A549 (cell line): ENCODE results near the gene CNOT3. TPM values are rescaled to one million over a fixed set of nuclear protein-coding genes. Genes with fewer than 3 reads are reported as not detected.

Experiments
- ATAC-seq, 2 experiments: fragments of 200-7000 bp in 1 of 2; fragments of >200 bp in 1 of 2; cut with Nextera tagmentation in 1 of 2; cut with Tn5 transposase in 1 of 2; 3 replicates each; pipeline versions ENCODE4 v1.8.0 to v1.9.1; 2018 to 2020; ENCODE audit warnings: mild to moderate bottlenecking in 1 of 2, moderate library complexity in 1 of 2
- CTCF ChIA-PET: fragments of 300-600 bp; sonication (Branson Sonifier 250); formaldehyde crosslinking; extraction: SDS; loops from one replicate; lab custom pipeline; 2021; ENCODE audit warnings: antibody characterized with exemption, inconsistent platforms; lab: Yijun Ruan, JAX
- POLR2A ChIA-PET: fragments of 350-600 bp; formaldehyde crosslinking; extraction: SDS; loops from one replicate; lab custom pipeline; 2021; ENCODE audit warnings: antibody characterized with exemption, inconsistent platforms; lab: Yijun Ruan, JAX
- DNase-seq, 2 experiments: peaks; one replicate each; pipeline versions ENCODE4 v3.0.0 to v3.0.0-alpha.2; 2011 to 2016; ENCODE audit warnings: low read depth in 1 of 2, low spot score in 1 of 2
- FAIRE-seq: peaks from 2 replicates; lab custom pipeline; 2011; peaks lifted over from hg19 to GRCh38; lab: Jason Lieb, UNC
- H3K27ac ChIP-seq, 2 experiments: fragments of >200 bp; sonication (Bioruptor Twin); formaldehyde crosslinking; 3 replicates each; pipeline ENCODE4 v1.5.1; 2016 to 2017
- H3K4me1 ChIP-seq: fragments of >200 bp; sonication (Bioruptor Twin); formaldehyde crosslinking; 3 replicates; pipeline ENCODE4 v1.6.1; 2016
- H3K4me2 ChIP-seq: fragments of >200 bp; sonication (Bioruptor Twin); formaldehyde crosslinking; 3 replicates; pipeline ENCODE4 v1.6.1; 2016
- H3K4me3 ChIP-seq: fragments of >200 bp; sonication (Bioruptor Twin); formaldehyde crosslinking; 3 replicates; pipeline ENCODE4 v1.5.1; 2016
- H3K9me3 ChIP-seq: fragments of >200 bp; sonication (Bioruptor Twin); formaldehyde crosslinking; 3 replicates; pipeline ENCODE4 v1.6.1; 2016
- BHLHE40 ChIP-seq: IDR thresholded peaks from 2 replicates; pipeline ENCODE4 v1.6.1; 2012; ENCODE audit warnings: low read depth, low read length, inconsistent platforms
- CBX8 ChIP-seq: fragments of 200-600 bp; sonication (generic); IDR thresholded peaks from 2 replicates; pipeline ENCODE4 v1.6.1; 2016
- CHD4 ChIP-seq: fragments of 200-600 bp; sonication (generic); IDR thresholded peaks from 2 replicates; pipeline ENCODE4 v1.6.1; 2016; ENCODE audit warnings: antibody characterized with exemption, mild to moderate bottlenecking, borderline replicate concordance
- EHF ChIP-seq: fragments of 250-450 bp; sonication (Bioruptor Pico); IDR thresholded peaks from 2 replicates; pipeline ENCODE4 v1.5.0; 2020; ENCODE audit warnings: mild to moderate bottlenecking
- EHMT2 ChIP-seq: fragments of 200-600 bp; sonication (generic); IDR thresholded peaks from 2 replicates; pipeline ENCODE4 v1.6.1; 2016; ENCODE audit warnings: antibody characterized with exemption, low read depth, mild to moderate bottlenecking, moderate library complexity
- EP300 ChIP-seq, 2 experiments: fragments of >200 bp; sonication (Bioruptor Twin); formaldehyde crosslinking; IDR thresholded peaks; 2 replicates in 1 of 2; 3 replicates in 1 of 2; pipeline ENCODE4 v1.6.1; 2016 to 2017
- FOSB ChIP-seq: fragments of 250-450 bp; sonication (Bioruptor Pico); IDR thresholded peaks from 2 replicates; pipeline ENCODE4 v1.5.0; 2020; ENCODE audit warnings: mild to moderate bottlenecking, moderate library complexity
- FOSL2 ChIP-seq, 2 experiments: fragments of 450-650 bp in 1 of 2; fragments of >200 bp in 1 of 2; sonication (Bioruptor Twin) in 1 of 2; formaldehyde crosslinking; IDR thresholded peaks; 2 replicates each; pipeline versions ENCODE4 v1.5.0 to v1.6.1; 2016 to 2020; ENCODE audit warnings: mild to moderate bottlenecking in 1 of 2, moderate library complexity in 1 of 2
- FOXS1 ChIP-seq: fragments of 250-450 bp; sonication (Bioruptor Pico); IDR thresholded peaks from 2 replicates; pipeline ENCODE4 v1.5.0; 2020; ENCODE audit warnings: mild to moderate bottlenecking, moderate library complexity
- HDAC2 ChIP-seq: fragments of 200-600 bp; sonication (generic); IDR thresholded peaks from 2 replicates; pipeline ENCODE4 v1.6.1; 2016
- HOXA7 ChIP-seq: fragments of 250-450 bp; sonication (Bioruptor Pico); IDR thresholded peaks from 2 replicates; pipeline ENCODE4 v1.5.0; 2020; ENCODE audit warnings: mild to moderate bottlenecking, moderate library complexity
- HOXB5 ChIP-seq: fragments of 250-450 bp; sonication (Bioruptor Pico); IDR thresholded peaks from 2 replicates; pipeline ENCODE4 v1.5.0; 2020; ENCODE audit warnings: mild to moderate bottlenecking, moderate library complexity
- JUN ChIP-seq, 2 experiments: fragments of >200 bp; sonication (Bioruptor Twin); formaldehyde crosslinking; IDR thresholded peaks; 2 replicates in 1 of 2; 3 replicates in 1 of 2; pipeline ENCODE4 v1.6.1; 2016 to 2017
- KDM1A ChIP-seq: fragments of 200-600 bp; sonication (generic); IDR thresholded peaks from 2 replicates; pipeline ENCODE4 v1.6.1; 2016; ENCODE audit warnings: low read depth, mild to moderate bottlenecking
- KDM5A ChIP-seq: fragments of 200-600 bp; sonication (generic); IDR thresholded peaks from 2 replicates; pipeline ENCODE4 v1.6.1; 2016; ENCODE audit warnings: antibody characterized with exemption, mild to moderate bottlenecking
- MAFK ChIP-seq: fragments of 450-650 bp; IDR thresholded peaks from 2 replicates; pipeline ENCODE4 v1.6.1; 2014; ENCODE audit not compliant: partially characterized antibody
- MYC ChIP-seq: IDR thresholded peaks from 2 replicates; pipeline ENCODE4 v1.6.1; 2012; ENCODE audit warnings: mild to moderate bottlenecking, inconsistent platforms, low read length, improper control_type of control experiment, borderline replicate concordance
- NFE2L2 ChIP-seq: fragments of 150-350 bp; conservative IDR thresholded peaks from 2 replicates; pipeline ENCODE4 v1.6.1; 2014; ENCODE audit warnings: low read length
- NR3C1 ChIP-seq: fragments of >200 bp; sonication (Bioruptor Twin); formaldehyde crosslinking; IDR thresholded peaks from 3 replicates; pipeline ENCODE4 v1.6.1; 2017
- POLR2A ChIP-seq: IDR thresholded peaks from 2 replicates; pipeline ENCODE4 v1.6.1; 2012; ENCODE audit warnings: mild to moderate bottlenecking, low read length
- RARB ChIP-seq: fragments of 250-450 bp; sonication (Bioruptor Pico); IDR thresholded peaks from 2 replicates; pipeline ENCODE4 v1.8.0; 2021; ENCODE audit warnings: mild to moderate bottlenecking, moderate library complexity
- RCOR1 ChIP-seq: fragments of 150-350 bp; IDR thresholded peaks from 2 replicates; pipeline ENCODE4 v1.6.1; 2014; ENCODE audit warnings: antibody characterized with exemption, low read length, low read depth
- RFX5 ChIP-seq: fragments of 450-650 bp; IDR thresholded peaks from 2 replicates; pipeline ENCODE4 v1.7.1; 2014; ENCODE audit warnings: antibody characterized with exemption, mild to moderate bottlenecking, moderate library complexity
- SMC3 ChIP-seq: fragments of >200 bp; sonication (Bioruptor Twin); formaldehyde crosslinking; IDR thresholded peaks from 3 replicates; pipeline ENCODE4 v1.6.1; 2018; ENCODE audit warnings: inconsistent platforms
- TP53 ChIP-seq: fragments of 250-450 bp; sonication (Bioruptor Pico); IDR thresholded peaks from 2 replicates; pipeline ENCODE4 v1.5.0; 2021; ENCODE audit warnings: mild to moderate bottlenecking, moderate library complexity
- ZFP36 ChIP-seq: fragments of 450-650 bp; IDR thresholded peaks from 2 replicates; pipeline ENCODE4 v1.6.1; 2014; ENCODE audit warnings: borderline replicate concordance; ENCODE audit not compliant: partially characterized antibody
- ZNF302 ChIP-seq: fragments of 250-450 bp; sonication (Bioruptor Pico); IDR thresholded peaks from 2 replicates; pipeline ENCODE4 v1.9.0; 2021; ENCODE audit warnings: inconsistent platforms, mild to moderate bottlenecking, moderate library complexity
- WGBS: methylation state at CpG from one replicate; pipeline ENCODE4 v1.1.6; 2017; ENCODE audit errors: missing lambda C conversion rate; 5-methylcytosine and 5-hydroxymethylcytosine counted together
- polyA plus RNA-seq, 4 experiments: library from polyadenylated mRNA; depleted of rRNA in 3 of 4; stranded (reverse); fragments of >200 nt; fragmentation: RNase III in 1 of 4; extraction: RNeasy Plus Mini Kit Qiagen cat#74134 plus additional on column Dnase treatment in 1 of 4; gene quantifications; 2 replicates in 3 of 4; 3 replicates in 1 of 4; pipeline ENCODE4 v1.2.3, GENCODE V29; 2011 to 2017
- TF ChIP-seq, protein P1 (sequence below): IDR thresholded peaks from 2 replicates; pipeline ENCODE4 v1.6.1; 2012
- TF ChIP-seq, protein P2 (sequence below): fragments of >200 bp; sonication (Bioruptor Twin); formaldehyde crosslinking; IDR thresholded peaks from 3 replicates; pipeline ENCODE4 v1.6.1; 2016
- TF ChIP-seq, protein P3 (sequence below): fragments of 250-450 bp; sonication (Bioruptor Pico); IDR thresholded peaks from 2 replicates; pipeline ENCODE4 v1.5.0; 2020; ENCODE audit warnings: low read depth, mild to moderate bottlenecking, moderate library complexity
- TF ChIP-seq, protein P4 (sequence below): IDR thresholded peaks from 2 replicates; pipeline ENCODE4 v1.6.1; 2012

Gene CNOT3
- polyA plus RNA-seq, 2 of the 4 experiments (the other 2 are of a cell fraction) = 24.9 to 59.2 TPM

DNA sequence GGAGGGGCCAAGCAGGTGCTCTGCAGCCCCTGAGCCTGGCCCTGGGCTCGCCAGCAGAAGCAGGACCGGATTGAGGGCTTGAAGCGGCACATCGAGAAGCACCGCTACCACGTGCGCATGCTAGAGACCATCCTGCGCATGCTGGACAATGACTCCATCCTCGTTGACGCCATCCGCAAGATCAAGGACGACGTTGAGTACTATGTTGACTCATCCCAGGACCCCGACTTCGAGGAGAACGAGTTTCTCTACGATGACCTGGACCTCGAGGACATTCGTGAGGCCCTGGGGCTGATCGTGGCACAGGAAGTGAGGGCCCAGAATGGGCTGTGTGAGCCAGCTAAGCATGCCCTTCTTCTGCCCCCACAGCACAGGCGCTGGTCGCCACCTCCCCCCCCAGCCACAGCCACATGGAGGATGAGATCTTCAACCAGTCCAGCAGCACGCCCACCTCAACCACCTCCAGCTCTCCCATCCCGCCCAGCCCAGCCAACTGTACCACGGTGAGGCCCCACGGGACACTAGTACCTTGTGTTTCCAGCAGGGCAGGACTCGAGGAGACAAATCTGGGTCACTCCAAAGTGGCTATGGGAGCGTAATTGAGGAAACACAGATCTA is 8.1 kb downstream of the CNOT3 start:
- Histone ChIP-seq H3K4me2 (no peak overlapping the region), H3K4me1 (no peaks in the 10 kb centered on the region), H3K4me3 (no peak overlapping the region), H3K9me3 (no peaks in the 10 kb centered on the region), H3K27ac (no peak overlapping the region)
- POLR2A ChIA-PET = no interaction called here
- DNase-seq = no peak
- ATAC-seq = no peak
- no peak for FAIRE-seq
- CTCF ChIA-PET = interaction anchor here (0.8 kb wide), 1 partner anchor 23 kb away, joined by 3 read pairs; no protein-coding TSS in a partner anchor
- no peak for TF ChIP-seq NR3C1
- 0 out of 5 replicates have a peak, but pooled peaks of 1 of the 2 experiments have one; percentile 22 for TF ChIP-seq JUN (IDR thresholded peaks at IDR 0.05)
- no peak for TF ChIP-seq POLR2A
- TF ChIP-seq HDAC2 = no peak
- no peak for TF ChIP-seq CHD4
- WGBS = 96% methylated on average over 28 of the region's 28 CpGs

DNA sequence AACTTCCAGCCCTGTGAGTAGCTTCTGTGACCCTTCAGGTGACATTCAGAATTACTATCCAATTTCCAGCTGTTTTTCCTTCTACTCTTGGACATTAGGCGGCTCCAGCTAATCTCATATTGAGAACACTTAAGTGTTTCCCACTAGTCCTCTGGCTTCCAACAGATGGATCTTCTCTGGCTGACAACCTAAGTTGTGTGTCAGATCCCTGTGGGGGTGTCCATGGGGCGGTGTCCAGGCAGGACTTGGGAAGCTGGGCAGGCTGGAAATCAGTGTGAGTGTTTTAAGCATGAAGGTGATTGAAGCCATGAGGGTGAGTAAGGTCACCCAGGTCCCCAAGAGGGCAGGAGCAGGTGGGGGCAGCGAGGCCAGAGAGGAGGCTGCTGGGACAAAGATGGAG is 10.1 kb downstream of the CNOT3 start:
- no peaks in the 10 kb centered on the region for H3K9me3 ChIP-seq
- FAIRE-seq = no peak
- 64% methylated on average over 3 of the region's 3 CpGs for WGBS
- no peak overlapping the region for H3K27ac ChIP-seq
- TF ChIP-seq ZFP36 (no peak), NR3C1 (no peak), KDM1A (no peak), NFE2L2 (no peak), HOXA7 (no peak), BHLHE40 (no peak), RCOR1 (no peak), HDAC2 (no peak), POLR2A (no peak), FOXS1 (CRISPR knock-in tag) (no peak), EHF (CRISPR knock-in tag) (no peak), EP300 (IDR thresholded peaks at IDR 0.05) (no peak), SMC3 (no peak), RFX5 (no peak), CBX8 (no peak), HOXB5 (no peak), FOSB (CRISPR knock-in tag) (no peak), EHMT2 (no peak)
- TF ChIP-seq, protein P1, sequence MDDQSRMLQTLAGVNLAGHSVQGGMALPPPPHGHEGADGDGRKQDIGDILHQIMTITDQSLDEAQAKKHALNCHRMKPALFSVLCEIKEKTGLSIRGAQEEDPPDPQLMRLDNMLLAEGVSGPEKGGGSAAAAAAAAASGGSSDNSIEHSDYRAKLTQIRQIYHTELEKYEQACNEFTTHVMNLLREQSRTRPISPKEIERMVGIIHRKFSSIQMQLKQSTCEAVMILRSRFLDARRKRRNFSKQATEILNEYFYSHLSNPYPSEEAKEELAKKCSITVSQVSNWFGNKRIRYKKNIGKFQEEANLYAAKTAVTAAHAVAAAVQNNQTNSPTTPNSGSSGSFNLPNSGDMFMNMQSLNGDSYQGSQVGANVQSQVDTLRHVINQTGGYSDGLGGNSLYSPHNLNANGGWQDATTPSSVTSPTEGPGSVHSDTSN = no peak
- TF ChIP-seq, protein P2, sequence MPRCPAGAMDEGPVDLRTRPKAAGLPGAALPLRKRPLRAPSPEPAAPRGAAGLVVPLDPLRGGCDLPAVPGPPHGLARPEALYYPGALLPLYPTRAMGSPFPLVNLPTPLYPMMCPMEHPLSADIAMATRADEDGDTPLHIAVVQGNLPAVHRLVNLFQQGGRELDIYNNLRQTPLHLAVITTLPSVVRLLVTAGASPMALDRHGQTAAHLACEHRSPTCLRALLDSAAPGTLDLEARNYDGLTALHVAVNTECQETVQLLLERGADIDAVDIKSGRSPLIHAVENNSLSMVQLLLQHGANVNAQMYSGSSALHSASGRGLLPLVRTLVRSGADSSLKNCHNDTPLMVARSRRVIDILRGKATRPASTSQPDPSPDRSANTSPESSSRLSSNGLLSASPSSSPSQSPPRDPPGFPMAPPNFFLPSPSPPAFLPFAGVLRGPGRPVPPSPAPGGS = no peak
- DNase-seq = no peak
- no peak overlapping the region for H3K4me3 ChIP-seq
- ChIA-PET CTCF (interaction anchor here (1.4 to 4.4 kb wide), 3 partner anchors 9 to 20 kb away, joined by 3 to 24 read pairs (median 8); partner anchors contain the start of gene LENG1), POLR2A (interaction anchor here (0.9 to 5.5 kb wide), 3 partner anchors 10 to 12 kb away, joined by 3 to 36 read pairs (median 6); partner anchors contain the start of genes CNOT3 and LENG1)
- H3K4me1 ChIP-seq = no peaks in the 10 kb centered on the region
- no peak overlapping the region for H3K4me2 ChIP-seq
- ATAC-seq = peak; percentile 13 to 23; a peak in 3 of 6 replicates

DNA sequence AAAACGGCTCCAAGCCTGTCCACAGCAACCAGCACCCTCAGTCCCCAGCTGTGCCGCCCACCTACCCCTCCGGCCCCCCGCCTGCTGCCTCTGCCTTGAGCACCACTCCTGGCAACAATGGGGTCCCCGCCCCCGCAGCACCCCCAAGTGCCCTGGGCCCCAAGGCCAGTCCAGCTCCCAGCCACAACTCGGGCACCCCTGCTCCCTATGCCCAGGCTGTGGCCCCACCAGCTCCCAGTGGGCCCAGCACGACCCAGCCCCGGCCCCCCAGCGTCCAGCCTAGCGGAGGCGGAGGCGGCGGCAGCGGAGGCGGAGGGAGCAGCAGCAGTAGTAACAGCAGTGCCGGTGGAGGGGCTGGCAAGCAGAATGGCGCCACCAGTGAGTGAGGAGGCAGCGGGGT is 10.6 kb downstream of the CNOT3 start:
- CTCF ChIA-PET = interaction anchor here (1.4 to 4.4 kb wide), 3 partner anchors 9 to 20 kb away, joined by 3 to 24 read pairs (median 8); partner anchors contain the start of gene LENG1
- POLR2A ChIA-PET = interaction anchor here (0.9 to 5.5 kb wide), 3 partner anchors 10 to 11 kb away, joined by 3 to 36 read pairs (median 6); partner anchors contain the start of genes CNOT3 and LENG1
- WGBS = 94% methylated on average over 13 of the region's 19 CpGs
- no peak for ATAC-seq
- no peak overlapping the region for H3K27ac ChIP-seq
- no peak for TF ChIP-seq EHMT2
- TF ChIP-seq, protein P3, sequence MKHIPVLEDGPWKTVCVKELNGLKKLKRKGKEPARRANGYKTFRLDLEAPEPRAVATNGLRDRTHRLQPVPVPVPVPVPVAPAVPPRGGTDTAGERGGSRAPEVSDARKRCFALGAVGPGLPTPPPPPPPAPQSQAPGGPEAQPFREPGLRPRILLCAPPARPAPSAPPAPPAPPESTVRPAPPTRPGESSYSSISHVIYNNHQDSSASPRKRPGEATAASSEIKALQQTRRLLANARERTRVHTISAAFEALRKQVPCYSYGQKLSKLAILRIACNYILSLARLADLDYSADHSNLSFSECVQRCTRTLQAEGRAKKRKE (CRISPR knock-in tag) = no peak
- no peak for TF ChIP-seq KDM5A
- TF ChIP-seq, protein P1 = no peak
- TF ChIP-seq MAFK = no peak
- no peak for TF ChIP-seq FOSL2 (IDR thresholded peaks at IDR 0.05)
- no peak for TF ChIP-seq FOSL2 (CRISPR knock-in tag; IDR thresholded peaks at IDR 0.05)
- no peak for TF ChIP-seq HOXA7
- TF ChIP-seq ZNF302 (CRISPR knock-in tag) = no peak
- TF ChIP-seq SMC3 = no peak
- TF ChIP-seq RARB (CRISPR knock-in tag) = no peak
- TF ChIP-seq TP53 (CRISPR knock-in tag) = no peak
- TF ChIP-seq, protein P4, sequence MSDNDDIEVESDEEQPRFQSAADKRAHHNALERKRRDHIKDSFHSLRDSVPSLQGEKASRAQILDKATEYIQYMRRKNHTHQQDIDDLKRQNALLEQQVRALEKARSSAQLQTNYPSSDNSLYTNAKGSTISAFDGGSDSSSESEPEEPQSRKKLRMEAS = no peak
- no peak for TF ChIP-seq MYC
- DNase-seq = no peak
- H3K4me2 ChIP-seq = no peak overlapping the region
- H3K9me3 ChIP-seq = no peaks in the 10 kb centered on the region
- no peaks in the 10 kb centered on the region for H3K4me1 ChIP-seq
- FAIRE-seq = no peak
- no peak overlapping the region for H3K4me3 ChIP-seq
